ENCODE results near the gene TEAD4.

TEAD4 gene

GRCh38 chr12:2959192-2959504 lies at the start of gene TEAD4:
TEAD4 (plus strand) TSS chr12:2959397.
- DNase-seq, result no peak

GRCh38 chr12:2912216-2912575 lies 47.0 kb upstream of the TEAD4 start:
- DNase-seq, result no peak

GRCh38 chr12:2919249-2919648 lies 39.9 kb upstream of the TEAD4 start:
- no peak for DNase-seq

- DNase-seq, result no peak
Measured at GRCh38 chr12:2922329-2922728, 36.9 kb upstream of the TEAD4 start.

GRCh38 chr12:2923057-2923456 lies 36.1 kb upstream of the TEAD4 start:
- no peak for DNase-seq

- DNase-seq, result no peak
Measured at GRCh38 chr12:2924019-2924418, 35.2 kb upstream of the TEAD4 start.

GRCh38 chr12:2925322-2925995 lies 33.7 kb upstream of the TEAD4 start:
- DNase-seq, result no peak

GRCh38 chr12:2930865-2931264 lies 28.3 kb upstream of the TEAD4 start:
- DNase-seq, result no peak

GRCh38 chr12:2933586-2933985 lies 25.6 kb upstream of the TEAD4 start:
- DNase-seq, result no peak

GRCh38 chr12:2934371-2934770 lies 24.8 kb upstream of the TEAD4 start:
- DNase-seq, result no peak

GRCh38 chr12:2936301-2936700 lies 22.9 kb upstream of the TEAD4 start:
- DNase-seq, result no peak

- no peak for DNase-seq
Measured at GRCh38 chr12:2937500-2937899, 21.7 kb upstream of the TEAD4 start.

GRCh38 chr12:2939191-2939590 lies 20.0 kb upstream of the TEAD4 start:
- no peak for DNase-seq

GRCh38 chr12:2940564-2940963 lies 18.6 kb upstream of the TEAD4 start:
- no peak for DNase-seq

GRCh38 chr12:2941524-2941923 lies 17.7 kb upstream of the TEAD4 start:
- no peak for DNase-seq

GRCh38 chr12:2944401-2945047 lies 14.7 kb upstream of the TEAD4 start:
- peak; percentile 46 for DNase-seq

- no peak for DNase-seq
Measured at GRCh38 chr12:2949411-2949810, 9.8 kb upstream of the TEAD4 start.

- no peak for DNase-seq
Measured at GRCh38 chr12:2955888-2956287, 3.3 kb upstream of the TEAD4 start.

GRCh38 chr12:2957816-2958431 lies 1.3 kb upstream of the TEAD4 start:
- DNase-seq, result no peak

- no peak for DNase-seq
Measured at GRCh38 chr12:2958432-2959191, 585 bp upstream of the TEAD4 start.

- DNase-seq, result no peak
Measured at GRCh38 chr12:2959505-2960389, 550 bp downstream of the TEAD4 start.

- DNase-seq, result no peak
Measured at GRCh38 chr12:2960390-2960956, 1.3 kb downstream of the TEAD4 start.
